Smooth muscle cell (in vitro differentiated cells): Measurements from ENCODE around the gene MTA1. TPM values are rescaled to one million over a fixed set of nuclear protein-coding genes. Genes with fewer than 3 reads are reported as not detected.

ENCODE experiments used
- DNase-seq: peaks from one replicate; lab custom pipeline; 2025; ENCODE audit not compliant: unreplicated experiment; lab: John Stamatoyannopoulos, UW
- H2AFZ ChIP-seq: fragments of 200-600 bp; sonication (generic); 2 replicates; pipeline ENCODE4 v1.6.0; 2016; ENCODE audit warnings: antibody characterized with exemption, low read depth, mild to moderate bottlenecking
- H3F3A ChIP-seq: fragments of 200-600 bp; sonication (generic); 2 replicates; pipeline ENCODE4 v1.6.0; 2017; ENCODE audit warnings: antibody characterized with exemption, low read depth
- H3K27ac ChIP-seq: fragments of 200-600 bp; sonication (generic); 2 replicates; pipeline ENCODE4 v1.5.1; 2016; ENCODE audit warnings: low read depth, mild to moderate bottlenecking
- H3K27me3 ChIP-seq: fragments of 200-600 bp; sonication (generic); 2 replicates; pipeline ENCODE4 v1.6.1; 2016; ENCODE audit warnings: low read depth, mild to moderate bottlenecking
- H3K36me3 ChIP-seq: fragments of 200-600 bp; sonication (generic); 2 replicates; pipeline ENCODE4 v1.5.1; 2016; ENCODE audit warnings: low read depth
- H3K4me1 ChIP-seq: fragments of 200-600 bp; sonication (generic); 2 replicates; pipeline ENCODE4 v1.5.1; 2016; ENCODE audit warnings: low read depth
- H3K4me2 ChIP-seq: fragments of 200-600 bp; sonication (generic); 2 replicates; pipeline ENCODE4 v1.6.0; 2016; ENCODE audit warnings: mild to moderate bottlenecking
- H3K4me3 ChIP-seq: fragments of 200-600 bp; sonication (generic); 2 replicates; pipeline ENCODE4 v1.5.1; 2016; ENCODE audit warnings: mild to moderate bottlenecking
- H3K79me2 ChIP-seq: fragments of 200-600 bp; sonication (generic); 2 replicates; pipeline ENCODE4 v1.6.0; 2016; ENCODE audit warnings: low read depth, mild to moderate bottlenecking
- H3K9ac ChIP-seq: fragments of 200-600 bp; sonication (generic); 2 replicates; pipeline ENCODE4 v1.6.0; 2016; ENCODE audit warnings: low read depth
- H3K9me3 ChIP-seq: fragments of 200-600 bp; sonication (generic); replicated peaks from 2 replicates; pipeline ENCODE4 v1.5.1; 2016; ENCODE audit warnings: low read depth
- H4K20me1 ChIP-seq: fragments of 200-600 bp; sonication (generic); 2 replicates; pipeline ENCODE4 v1.6.0; 2016; ENCODE audit warnings: low read depth
- WGBS: methylation state at CpG from one replicate; pipeline ENCODE4 v1.1.7; 2016; ENCODE audit warnings: low lambda C conversion rate; 5-methylcytosine and 5-hydroxymethylcytosine counted together
- polyA plus RNA-seq: library from polyadenylated mRNA; unstranded; fragments of >200 nt; fragmentation: Nextera tagmentation; extraction: Ambion mirVana; gene quantifications from 2 replicates; pipeline ENCODE4 v1.2.1, GENCODE V29; 2016
- total RNA-seq: library from RNA; depleted of rRNA; stranded (reverse); fragments of >200 nt; gene quantifications from 2 replicates; pipeline ENCODE4 v1.2.3, GENCODE V29; 2014
- TF ChIP-seq, protein P1 (sequence below): fragments of 200-600 bp; sonication (generic); IDR thresholded peaks from 2 replicates; pipeline ENCODE4 v1.5.1; 2017; ENCODE audit warnings: borderline replicate concordance, mild to moderate bottlenecking, antibody characterized with exemption; ENCODE audit not compliant: insufficient read depth, poor library complexity, severe bottlenecking

Gene MTA1
- total and polyA plus RNA-seq, 2 experiments from 2014 or later, result 41.3 to 48.7 TPM

DNA sequence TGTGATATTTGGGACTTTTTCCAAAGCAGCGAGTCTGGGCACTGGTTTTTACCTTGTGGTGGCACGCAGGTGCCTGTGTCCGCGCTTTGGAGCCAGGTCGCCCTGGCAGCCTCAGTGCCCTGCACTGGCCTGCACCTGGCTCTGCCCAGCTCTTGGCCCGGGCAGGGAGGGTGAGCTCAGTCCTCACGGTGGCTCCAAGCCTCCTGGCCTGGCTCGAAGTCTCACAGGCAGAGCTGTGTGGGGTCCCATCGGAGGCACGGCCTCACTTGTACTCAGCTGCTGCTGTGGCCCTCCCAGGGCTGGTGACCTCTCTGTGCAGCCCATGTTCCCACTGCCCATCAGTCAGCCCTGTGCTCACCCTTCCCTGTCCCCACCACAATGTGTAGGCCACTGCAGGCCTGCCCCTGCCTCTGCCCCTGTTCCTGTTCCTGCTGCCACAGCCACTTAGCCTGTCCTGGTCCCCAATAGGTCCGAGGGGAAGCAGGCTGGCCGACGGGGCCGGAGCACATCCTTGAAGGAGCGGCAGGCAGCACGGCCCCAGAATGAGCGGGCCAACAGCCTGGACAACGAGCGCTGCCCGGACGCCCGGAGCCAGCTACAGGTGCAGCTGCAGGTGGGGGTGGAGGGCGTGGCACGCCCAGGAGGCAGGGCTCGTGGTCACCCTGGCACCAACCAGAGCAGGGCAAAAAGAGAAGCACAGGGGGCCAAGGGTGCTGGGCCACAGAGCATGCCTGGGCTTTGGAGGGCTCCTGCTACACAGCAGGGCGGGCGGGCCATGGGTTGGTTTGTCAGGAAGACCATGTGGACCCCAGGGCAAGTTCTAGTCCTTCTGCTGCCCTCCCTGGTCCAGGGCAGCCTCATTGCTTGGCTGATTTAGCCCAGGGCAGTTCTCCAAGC is 37.9 kb upstream of the MTA1 start:
- no peak for DNase-seq
- Histone ChIP-seq H4K20me1 (no peaks in the 10 kb centered on the region), H3K36me3 (no peaks in the 10 kb centered on the region), H3K27me3 (no peaks in the 10 kb centered on the region), H3K4me1 (no peaks in the 10 kb centered on the region), H3K27ac (no peak overlapping the region), H3K9ac (no peak overlapping the region), H3K9me3 (no peaks in the 10 kb centered on the region), H3F3A (no peaks in the 10 kb centered on the region), H3K4me2 (no peak overlapping the region), H2AFZ (no peak overlapping the region), H3K4me3 (no peak overlapping the region), H3K79me2 (no peaks in the 10 kb centered on the region)
- TF ChIP-seq, protein P1, sequence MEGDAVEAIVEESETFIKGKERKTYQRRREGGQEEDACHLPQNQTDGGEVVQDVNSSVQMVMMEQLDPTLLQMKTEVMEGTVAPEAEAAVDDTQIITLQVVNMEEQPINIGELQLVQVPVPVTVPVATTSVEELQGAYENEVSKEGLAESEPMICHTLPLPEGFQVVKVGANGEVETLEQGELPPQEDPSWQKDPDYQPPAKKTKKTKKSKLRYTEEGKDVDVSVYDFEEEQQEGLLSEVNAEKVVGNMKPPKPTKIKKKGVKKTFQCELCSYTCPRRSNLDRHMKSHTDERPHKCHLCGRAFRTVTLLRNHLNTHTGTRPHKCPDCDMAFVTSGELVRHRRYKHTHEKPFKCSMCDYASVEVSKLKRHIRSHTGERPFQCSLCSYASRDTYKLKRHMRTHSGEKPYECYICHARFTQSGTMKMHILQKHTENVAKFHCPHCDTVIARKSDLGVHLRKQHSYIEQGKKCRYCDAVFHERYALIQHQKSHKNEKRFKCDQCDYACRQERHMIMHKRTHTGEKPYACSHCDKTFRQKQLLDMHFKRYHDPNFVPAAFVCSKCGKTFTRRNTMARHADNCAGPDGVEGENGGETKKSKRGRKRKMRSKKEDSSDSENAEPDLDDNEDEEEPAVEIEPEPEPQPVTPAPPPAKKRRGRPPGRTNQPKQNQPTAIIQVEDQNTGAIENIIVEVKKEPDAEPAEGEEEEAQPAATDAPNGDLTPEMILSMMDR, result no peak
- WGBS, result 94% methylated on average over 27 of the region's 27 CpGs

DNA sequence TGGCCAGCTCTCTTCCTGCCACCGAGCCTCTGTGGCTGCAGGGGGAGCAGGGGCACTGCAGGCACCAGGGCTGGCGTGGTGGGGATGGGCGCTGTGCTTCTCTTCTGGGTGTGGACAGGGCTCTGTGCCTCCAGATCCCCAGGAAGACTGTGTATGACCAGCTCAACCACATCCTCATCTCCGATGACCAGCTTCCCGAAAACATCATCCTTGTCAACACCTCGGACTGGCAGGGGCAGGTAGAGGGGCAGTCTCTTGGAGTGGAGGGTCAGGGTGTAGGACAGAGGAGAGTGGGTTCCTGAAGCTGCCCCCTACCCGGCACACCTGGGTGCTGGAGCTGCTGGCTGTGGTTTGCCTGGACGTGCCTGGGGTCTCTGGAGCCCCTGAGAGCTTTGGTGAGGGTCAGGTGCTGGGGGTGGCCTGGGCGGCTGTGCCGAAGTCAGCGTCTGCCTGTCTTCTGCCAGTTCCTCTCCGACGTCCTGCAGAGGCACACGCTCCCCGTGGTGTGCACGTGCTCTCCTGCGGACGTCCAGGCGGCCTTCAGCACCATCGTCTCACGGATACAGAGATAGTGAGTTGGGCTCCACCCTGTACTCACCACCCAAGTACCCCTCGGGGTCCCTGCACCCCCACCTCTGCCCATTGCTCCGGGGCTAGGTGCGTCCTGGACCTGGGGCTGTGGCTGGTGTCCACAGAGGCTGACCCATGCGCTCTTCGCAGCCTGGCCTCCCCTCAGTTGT is 37.1 kb upstream of the MTA1 start:
- no peaks in the 10 kb centered on the region for H3F3A ChIP-seq
- no peaks in the 10 kb centered on the region for H3K36me3 ChIP-seq
- no peak overlapping the region for H2AFZ ChIP-seq
- no peaks in the 10 kb centered on the region for H3K4me1 ChIP-seq
- H3K4me2 ChIP-seq, result no peak overlapping the region
- H3K9ac ChIP-seq, result no peak overlapping the region
- DNase-seq, result no peak
- no peak overlapping the region for H3K27ac ChIP-seq
- WGBS, result 96% methylated on average over 21 of the region's 26 CpGs
- TF ChIP-seq, protein P1, result no peak
- no peak overlapping the region for H3K4me3 ChIP-seq
- no peaks in the 10 kb centered on the region for H3K27me3 ChIP-seq
- no peaks in the 10 kb centered on the region for H4K20me1 ChIP-seq
- no peaks in the 10 kb centered on the region for H3K79me2 ChIP-seq
- H3K9me3 ChIP-seq, result no peaks in the 10 kb centered on the region

- Histone ChIP-seq H3K36me3 (no peaks in the 10 kb centered on the region), H3K4me3 (no peak overlapping the region), H3K4me1 (no peaks in the 10 kb centered on the region), H3K27me3 (no peaks in the 10 kb centered on the region), H4K20me1 (no peaks in the 10 kb centered on the region), H3K9me3 (no peaks in the 10 kb centered on the region), H3K27ac (no peak overlapping the region), H3F3A (no peaks in the 10 kb centered on the region), H3K79me2 (no peaks in the 10 kb centered on the region), H3K4me2 (no peak overlapping the region), H3K9ac (no peak overlapping the region), H2AFZ (no peak overlapping the region)
- TF ChIP-seq, protein P1, result no peak
- 98% methylated on average over 32 of the region's 32 CpGs for WGBS
- no peak for DNase-seq
These were observed 36.4 kb upstream of the MTA1 start for GRCh38 chr14:105383083-105383730.
